ENCODE data around the gene SPPL2B. TPM values are rescaled to one million over a fixed set of nuclear protein-coding genes. Genes with fewer than 3 reads are reported as not detected.
"Not testable (repeated sequence)": the region's sequence is repeated elsewhere in the genome, so short reads cannot be mapped to it uniquely, and the experiment has no call there.

Gene SPPL2B
- polyA plus RNA-seq (ENCODE audit: insufficient read length in 4 of 4), result 10 to 100 TPM; 53.8 to 91.6 (median 59.9) TPM

- peak; percentile 83 to 89 (median 85) for DNase-seq (ENCODE audit: low read depth in 4 of 4, low spot score in 3 of 4)
Observed at GRCh38 chr19:2328401-2329148, at the start of gene SPPL2B, which contains the start of gene LSM7. Gene SPPL2B (plus strand): TSS chr19:2328684. CDS start chr19:2328710, 26 bp downstream. Gene LSM7 (minus strand): TSS chr19:2328586. CDS start chr19:2328566, 20 bp downstream.

DNA sequence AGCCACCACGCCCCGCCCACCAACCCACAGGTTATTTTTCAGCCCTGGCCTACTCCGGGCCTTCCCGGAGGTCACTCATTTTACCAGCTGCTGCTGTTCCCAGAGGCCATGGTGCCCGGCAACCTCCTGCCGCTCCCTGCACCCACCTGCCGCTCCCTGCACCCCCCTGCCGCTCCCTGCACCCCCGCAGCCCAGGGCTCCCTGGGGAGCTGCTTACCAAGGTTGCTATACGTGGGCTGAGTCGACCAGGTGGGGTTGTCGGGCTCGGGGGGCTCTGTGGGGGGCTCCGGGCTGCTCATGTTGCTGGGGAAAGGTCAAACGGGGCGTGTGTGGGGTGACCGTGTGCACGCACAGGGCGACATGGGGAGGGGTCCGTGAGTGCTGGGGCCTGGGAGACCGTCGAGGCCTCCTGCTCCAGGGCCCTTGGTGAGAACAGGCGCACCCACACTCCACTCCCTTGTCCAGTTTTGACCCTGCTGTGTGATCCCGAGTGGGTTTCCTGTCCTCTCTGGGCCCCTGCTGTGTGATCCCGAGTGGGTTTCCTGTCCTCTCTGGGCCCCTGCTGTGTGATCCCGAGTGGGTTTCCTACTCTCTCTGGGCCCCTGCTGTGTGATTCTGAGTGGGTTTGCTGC lies 47.7 kb upstream of the SPPL2B start:
- no peak for DNase-seq (ENCODE audit: low read depth in 4 of 4, low spot score in 3 of 4)

GRCh38 chr19:2281265-2282061 lies 47.0 kb upstream of the SPPL2B start:
- DNase-seq (ENCODE audit: low read depth in 4 of 4, low spot score in 3 of 4), result not testable (repeated sequence)

- DNase-seq (ENCODE audit: low read depth in 4 of 4, low spot score in 3 of 4), result no peak
Observed at GRCh38 chr19:2282062-2282861, 46.2 kb upstream of the SPPL2B start, which contains the start of gene PEAK3. Gene PEAK3 (minus strand): TSS chr19:2282175. CDS start chr19:2280931, 1,244 bp downstream.

DNA sequence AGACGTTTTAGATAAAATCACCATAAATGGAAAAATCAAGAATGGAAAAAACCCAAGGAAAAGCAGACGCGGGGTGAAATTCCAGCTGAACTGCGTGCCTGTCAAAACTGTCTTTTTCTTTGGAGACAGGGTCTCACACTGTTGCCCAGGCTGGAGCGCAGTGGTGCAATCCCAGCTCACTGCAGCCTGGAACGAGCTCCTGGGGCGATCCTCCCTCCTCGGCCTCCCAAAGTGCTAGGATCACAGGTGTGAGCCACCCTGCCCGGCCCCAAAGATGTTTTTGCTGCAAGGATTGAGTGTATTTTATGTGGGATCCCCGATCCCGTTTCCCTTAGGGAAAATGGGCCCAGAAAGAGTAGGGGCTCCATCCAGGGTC lies 45.6 kb upstream of the SPPL2B start:
- no peak for DNase-seq (ENCODE audit: low read depth in 4 of 4, low spot score in 3 of 4)

- no peak for DNase-seq (ENCODE audit: low read depth in 4 of 4, low spot score in 3 of 4)
Observed at GRCh38 chr19:2283835-2284507, 44.5 kb upstream of the SPPL2B start.

- no peak for DNase-seq (ENCODE audit: low read depth in 4 of 4, low spot score in 3 of 4)
Observed at GRCh38 chr19:2286402-2287140, 41.9 kb upstream of the SPPL2B start.

GRCh38 chr19:2287585-2288337 lies 40.7 kb upstream of the SPPL2B start:
- DNase-seq (ENCODE audit: low read depth in 4 of 4, low spot score in 3 of 4), result no peak

DNA sequence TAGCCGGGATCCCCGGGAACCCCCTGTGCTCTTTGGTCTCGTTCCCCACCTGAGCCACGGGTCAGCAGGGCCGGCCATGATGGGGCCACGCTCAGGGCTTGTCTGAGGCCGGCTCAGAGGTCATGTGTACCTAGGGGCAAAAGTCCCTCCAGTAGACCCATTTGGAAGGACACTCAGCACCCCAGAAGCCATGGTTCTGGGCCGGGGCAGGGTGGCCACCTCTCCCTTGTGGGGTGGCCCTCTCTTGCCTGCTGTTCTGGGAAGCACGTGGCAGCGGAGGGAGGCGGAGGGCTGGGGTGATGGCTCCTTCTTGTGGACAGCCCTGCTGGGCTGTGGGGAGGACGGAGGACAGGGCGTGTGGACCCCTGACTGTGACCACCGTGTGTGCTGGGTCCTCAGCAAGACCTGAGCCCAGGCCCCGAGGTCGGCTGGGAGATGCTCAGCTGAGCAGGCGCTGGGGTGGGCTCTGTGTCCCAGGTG lies 40.1 kb upstream of the SPPL2B start:
- no peak for DNase-seq (ENCODE audit: low read depth in 4 of 4, low spot score in 3 of 4)

- DNase-seq (ENCODE audit: low read depth in 4 of 4, low spot score in 3 of 4), result no peak
Observed at GRCh38 chr19:2288818-2289713, 39.4 kb upstream of the SPPL2B start.

- DNase-seq (ENCODE audit: low read depth in 4 of 4, low spot score in 3 of 4), result no peak
Observed at GRCh38 chr19:2289714-2290435, 38.6 kb upstream of the SPPL2B start.

GRCh38 chr19:2290441-2291184 lies 37.9 kb upstream of the SPPL2B start:
- DNase-seq (ENCODE audit: low read depth in 4 of 4, low spot score in 3 of 4), result no peak

DNA sequence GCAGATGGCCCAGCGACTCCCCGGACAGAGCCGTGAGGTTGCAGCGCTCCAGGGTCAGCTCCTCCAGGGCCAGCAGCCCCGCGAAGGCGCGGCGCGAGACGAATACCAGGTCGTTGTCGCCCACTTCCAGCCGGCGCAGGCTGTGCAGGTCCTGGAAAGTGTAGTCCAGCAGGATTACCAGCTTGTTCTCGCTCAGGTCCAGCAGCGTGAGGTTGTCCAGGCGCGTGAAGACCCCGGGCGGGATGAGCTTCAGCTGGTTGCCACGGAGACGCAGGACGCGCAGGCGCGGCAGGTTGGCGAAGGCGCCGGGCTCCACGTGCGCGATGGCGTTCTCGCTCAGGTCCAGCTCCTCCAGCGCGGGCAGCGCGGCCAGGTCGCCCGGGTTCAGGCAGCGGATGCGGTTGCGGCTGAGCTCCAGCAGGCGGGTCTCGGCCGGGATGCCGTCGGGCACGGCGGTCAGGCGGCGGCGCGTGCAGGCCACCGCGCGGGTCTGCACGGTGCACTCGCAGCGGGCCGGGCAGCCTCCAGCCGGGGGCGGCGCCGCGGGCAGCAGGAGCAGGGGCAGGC lies 37.2 kb upstream of the SPPL2B start:
- no peak for DNase-seq (ENCODE audit: low read depth in 4 of 4, low spot score in 3 of 4)

DNA sequence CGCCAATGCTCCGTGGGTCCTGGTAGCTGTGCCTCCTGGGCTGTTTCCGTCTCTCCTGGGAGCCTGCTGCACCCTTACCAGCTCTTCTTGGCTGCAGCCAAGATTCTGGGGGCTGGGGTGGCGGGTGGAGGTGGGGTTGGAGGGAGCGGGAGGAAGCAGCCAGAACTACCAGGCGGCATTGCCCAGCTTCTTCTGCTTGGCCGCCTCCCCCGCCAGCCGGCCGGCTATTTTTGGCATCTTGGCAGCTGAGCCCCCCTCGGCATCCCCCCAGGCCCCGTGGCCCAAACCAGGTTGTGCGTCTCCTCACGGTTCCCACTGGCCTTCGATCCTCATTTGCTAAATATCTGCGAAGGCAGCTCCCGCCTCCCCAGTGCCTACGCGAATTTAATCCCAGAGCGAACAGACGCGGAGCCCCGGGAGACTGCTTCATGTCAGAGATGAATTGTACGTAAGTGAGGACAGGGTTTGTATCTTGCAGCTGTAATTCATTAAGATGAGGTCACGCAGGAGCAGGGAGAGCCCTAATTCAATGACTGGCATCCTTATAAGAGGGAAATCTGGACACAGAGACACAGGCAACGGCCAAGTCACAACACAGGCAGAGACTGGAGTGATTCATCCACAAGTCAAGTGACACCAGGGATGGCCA lies 33.7 kb upstream of the SPPL2B start:
- no peak for DNase-seq (ENCODE audit: low read depth in 4 of 4, low spot score in 3 of 4)

DNA sequence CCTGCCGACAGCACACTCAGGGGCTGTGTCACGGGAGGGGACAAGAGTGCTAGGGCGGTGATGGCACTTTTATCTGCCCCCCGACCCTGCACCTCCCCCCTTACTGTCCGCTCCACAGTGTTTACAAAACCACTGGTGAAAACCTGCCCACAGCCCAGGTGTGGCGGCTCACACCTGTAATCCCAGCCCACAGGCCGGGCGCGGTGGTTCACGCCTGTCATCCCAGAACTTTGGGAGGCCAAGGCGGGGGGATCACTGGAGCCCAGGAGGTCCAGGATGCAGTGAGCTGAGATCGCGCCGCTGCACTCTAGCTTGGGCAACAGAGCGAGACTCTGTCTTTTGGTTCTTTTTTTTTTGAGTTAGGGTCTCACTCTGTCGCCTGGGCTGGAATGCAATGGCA lies 32.3 kb upstream of the SPPL2B start:
- no peak for DNase-seq (ENCODE audit: low read depth in 4 of 4, low spot score in 3 of 4)
